GM12865 (cell line): ENCODE measurements around the gene GPR162.

Experiments
- DNase-seq: peaks from one replicate; pipeline ENCODE4 v3.0.0; 2010; ENCODE audit warnings: low read depth
- H3K4me3 ChIP-seq: 2 replicates; pipeline ENCODE4 v1.5.1; 2011; ENCODE audit warnings: mild to moderate bottlenecking, low read depth, low read length, control low read depth
- CTCF ChIP-seq: IDR thresholded peaks from 2 replicates; pipeline ENCODE4 v1.5.1; 2011; ENCODE audit warnings: low read length, control low read depth, low read depth, inconsistent platforms; ENCODE audit not compliant: insufficient read depth; ENCODE audit errors: missing control alignments

The GPR162 gene

GRCh38 chr12:6842075-6842474 is 20.5 kb downstream of the GPR162 start:
- H3K4me3 ChIP-seq: no peak overlapping the region
- no peak for DNase-seq
- TF ChIP-seq CTCF: no peak

GRCh38 chr12:6843118-6843902 is 21.7 kb downstream of the GPR162 start:
- no peak overlapping the region for H3K4me3 ChIP-seq
- TF ChIP-seq CTCF: no peak
- DNase-seq: no peak

GRCh38 chr12:6845395-6845794 is 23.8 kb downstream of the GPR162 start:
- H3K4me3 ChIP-seq: no peak overlapping the region
- no peak for DNase-seq
- no peak for TF ChIP-seq CTCF

- no peak for DNase-seq
- no peak for TF ChIP-seq CTCF
These were observed 24.8 kb downstream of the GPR162 start for GRCh38 chr12:6846316-6846869.

GRCh38 chr12:6847676-6848075 is 26.1 kb downstream of the GPR162 start:
- no peak overlapping the region for H3K4me3 ChIP-seq
- DNase-seq: no peak
- no peak for TF ChIP-seq CTCF

More at GRCh38 chr12:6846316-6846869, 24.8 kb downstream of the GPR162 start:
- H3K4me3 ChIP-seq: no peak overlapping the region

GRCh38 chr12:6849427-6849826 is 27.8 kb downstream of the GPR162 start:
- peak; percentile 51 for DNase-seq
- TF ChIP-seq CTCF: no peak
- H3K4me3 ChIP-seq: peak overlapping the region; percentile 73
